ENCODE data around the gene PRKCB.

Gene PRKCB

DNA sequence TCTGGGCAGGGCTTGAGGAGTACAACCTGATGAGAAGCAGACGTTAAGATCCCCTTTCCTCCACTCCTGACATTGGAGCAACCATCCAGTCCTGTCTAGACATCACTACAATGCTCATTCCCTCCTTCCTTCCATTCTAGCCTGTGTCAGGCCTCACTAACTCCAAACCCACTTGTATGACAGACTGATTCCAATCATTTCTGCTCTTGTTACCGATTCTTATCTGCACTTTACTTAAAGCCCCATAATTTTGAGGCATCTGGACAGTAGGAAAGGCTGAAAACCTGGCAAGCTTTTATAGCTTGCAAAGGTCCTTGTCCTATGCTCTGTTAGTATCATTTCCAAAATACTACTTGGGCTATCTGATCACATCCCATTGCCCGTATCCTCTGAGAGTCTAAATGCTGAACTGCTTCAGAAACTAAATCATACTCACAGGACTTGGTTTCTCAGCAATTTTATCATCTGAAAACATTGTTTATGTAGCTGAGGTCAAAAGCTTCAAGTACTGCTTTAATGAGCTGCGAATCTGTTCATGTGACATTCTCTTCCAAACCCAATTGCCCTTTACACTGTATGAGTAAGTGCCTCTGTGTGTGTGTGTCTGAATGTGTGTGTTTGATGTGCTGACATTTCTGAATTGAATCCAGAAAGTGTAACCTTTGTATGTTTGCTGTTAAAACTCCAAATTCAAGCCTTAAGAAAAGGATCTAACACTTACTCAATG lies 363.2 kb downstream of the PRKCB start:
- Histone ChIP-seq H3K27me3 (ENCODE audit: control insufficient read depth, insufficient read depth, low read length) (no peaks in the 10 kb centered on the region), H3K36me3 (ENCODE audit: control insufficient read depth, insufficient read depth, low read length) (no peaks in the 10 kb centered on the region), H3K9me3 (ENCODE audit: control insufficient read depth, insufficient read depth, low read length) (no peaks in the 10 kb centered on the region), H3K4me1 (ENCODE audit: control insufficient read depth, insufficient read depth, low read length) (no peaks in the 10 kb centered on the region), H3K4me3 (ENCODE audit: low read length) (no peak overlapping the region), H3K27ac (ENCODE audit: low read length) (no peak overlapping the region)
- no CpG with 5 or more reads among the region's 4 CpGs for WGBS (ENCODE audit: insufficient coverage, insufficient read length)
- DNase-seq (ENCODE audit: low read depth, low spot score), result no peak

DNA sequence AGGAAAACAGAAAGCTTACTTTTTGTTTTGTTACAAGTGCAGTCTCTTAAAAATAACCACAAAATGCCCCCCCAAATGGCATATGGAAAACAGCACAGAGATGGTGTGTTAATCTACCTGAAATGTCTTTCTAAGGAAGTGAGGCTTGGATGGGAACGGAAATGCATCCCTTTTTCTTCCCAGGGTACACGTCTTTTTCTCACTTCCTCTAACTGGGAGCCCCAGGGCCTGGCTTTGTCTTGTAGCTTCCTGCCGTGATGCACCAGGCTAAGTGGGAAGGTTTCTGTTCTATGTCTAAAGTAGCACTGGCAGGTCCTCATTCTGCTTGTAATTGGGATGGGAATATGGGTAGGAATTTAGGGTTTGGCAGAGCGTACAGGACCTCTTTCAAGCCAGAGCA lies 367.9 kb downstream of the PRKCB start:
- H3K4me3 ChIP-seq (ENCODE audit: low read length), result no peak overlapping the region
- no peak for DNase-seq (ENCODE audit: low read depth, low spot score)
- H3K36me3 ChIP-seq (ENCODE audit: control insufficient read depth, insufficient read depth, low read length), result no peaks in the 10 kb centered on the region
- no CpG with 5 or more reads among the region's 4 CpGs for WGBS (ENCODE audit: insufficient coverage, insufficient read length)
- no peak overlapping the region for H3K27ac ChIP-seq (ENCODE audit: low read length)
- no peaks in the 10 kb centered on the region for H3K27me3 ChIP-seq (ENCODE audit: control insufficient read depth, insufficient read depth, low read length)
- no peaks in the 10 kb centered on the region for H3K4me1 ChIP-seq (ENCODE audit: control insufficient read depth, insufficient read depth, low read length)
- no peaks in the 10 kb centered on the region for H3K9me3 ChIP-seq (ENCODE audit: control insufficient read depth, insufficient read depth, low read length)

DNA sequence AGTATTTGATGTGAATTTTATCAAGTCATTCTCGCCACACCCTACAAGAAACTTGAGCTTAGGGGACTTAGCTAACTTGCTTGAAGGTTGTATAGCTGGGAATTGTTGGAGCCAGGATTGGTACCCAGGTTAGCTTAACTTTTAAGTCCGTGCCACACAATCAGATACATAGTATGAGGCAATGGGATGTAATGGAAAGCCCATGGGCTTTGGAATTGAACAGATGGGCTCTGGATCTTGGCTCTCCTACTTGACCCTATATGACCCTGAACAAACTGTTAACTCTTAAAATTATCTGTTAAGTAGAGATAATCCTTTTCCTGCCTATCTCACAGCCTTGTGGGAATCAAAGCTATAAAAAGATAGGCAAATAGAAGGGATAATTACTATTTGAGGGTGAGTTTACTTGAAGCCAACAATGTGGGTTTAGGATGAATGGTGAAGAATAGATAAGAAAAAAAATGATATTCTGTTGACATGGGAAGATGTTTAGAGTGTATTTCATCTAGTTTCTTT lies 368.4 kb downstream of the PRKCB start:
- no peak for DNase-seq (ENCODE audit: low read depth, low spot score)
- Histone ChIP-seq H3K9me3 (ENCODE audit: control insufficient read depth, insufficient read depth, low read length) (no peaks in the 10 kb centered on the region), H3K4me1 (ENCODE audit: control insufficient read depth, insufficient read depth, low read length) (no peaks in the 10 kb centered on the region), H3K36me3 (ENCODE audit: control insufficient read depth, insufficient read depth, low read length) (no peaks in the 10 kb centered on the region), H3K4me3 (ENCODE audit: low read length) (no peak overlapping the region), H3K27ac (ENCODE audit: low read length) (no peak overlapping the region), H3K27me3 (ENCODE audit: control insufficient read depth, insufficient read depth, low read length) (no peaks in the 10 kb centered on the region)
- no CpG with 5 or more reads among the region's 2 CpGs for WGBS (ENCODE audit: insufficient coverage, insufficient read length)

DNA sequence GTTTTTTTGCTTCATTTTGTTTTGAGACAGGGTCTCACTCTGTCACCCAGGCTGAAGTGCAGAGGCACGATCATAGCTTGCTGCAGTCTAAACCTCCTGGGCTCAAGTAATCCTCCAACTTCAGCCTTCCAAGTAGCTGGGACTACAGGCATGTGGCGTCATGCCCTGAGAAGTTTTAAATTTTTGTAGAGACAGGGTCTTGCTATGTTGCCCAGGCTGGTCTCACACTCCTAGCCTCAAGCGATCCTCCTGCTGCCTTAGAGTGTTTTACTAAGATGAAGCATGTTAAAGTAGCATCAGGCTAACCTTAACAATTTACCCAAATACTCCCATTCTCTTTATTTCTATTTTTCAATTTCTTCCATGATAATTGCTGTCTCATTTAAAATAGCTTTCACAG lies 371.1 kb downstream of the PRKCB start:
- no peaks in the 10 kb centered on the region for H3K9me3 ChIP-seq (ENCODE audit: control insufficient read depth, insufficient read depth, low read length)
- no CpG with 5 or more reads among the region's 3 CpGs for WGBS (ENCODE audit: insufficient coverage, insufficient read length)
- H3K4me1 ChIP-seq (ENCODE audit: control insufficient read depth, insufficient read depth, low read length), result no peaks in the 10 kb centered on the region
- no peak overlapping the region for H3K4me3 ChIP-seq (ENCODE audit: low read length)
- DNase-seq (ENCODE audit: low read depth, low spot score), result no peak
- no peaks in the 10 kb centered on the region for H3K27me3 ChIP-seq (ENCODE audit: control insufficient read depth, insufficient read depth, low read length)
- no peaks in the 10 kb centered on the region for H3K36me3 ChIP-seq (ENCODE audit: control insufficient read depth, insufficient read depth, low read length)
- no peak overlapping the region for H3K27ac ChIP-seq (ENCODE audit: low read length)

DNA sequence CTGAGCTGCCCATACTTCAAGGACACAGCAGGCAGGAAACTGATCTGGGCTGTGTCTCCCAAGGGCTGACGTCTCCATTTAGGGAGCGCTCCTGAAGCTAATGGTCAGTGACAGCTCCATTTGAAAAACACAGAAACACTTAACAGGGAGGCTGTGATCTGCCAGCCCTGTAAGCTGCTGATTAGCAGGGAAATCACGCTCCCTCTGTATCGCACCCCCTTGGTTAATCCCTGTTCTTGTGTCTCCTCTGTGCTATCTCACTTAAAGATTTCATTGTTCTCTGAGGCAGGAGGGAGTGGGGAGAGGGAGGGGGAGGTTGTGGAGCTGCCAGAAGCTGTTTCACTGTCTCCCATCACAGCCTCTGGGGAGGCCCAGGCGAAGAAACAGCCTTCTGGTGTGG lies 372.9 kb downstream of the PRKCB start:
- Histone ChIP-seq H3K27ac (ENCODE audit: low read length) (no peak overlapping the region), H3K36me3 (ENCODE audit: control insufficient read depth, insufficient read depth, low read length) (no peaks in the 10 kb centered on the region), H3K9me3 (ENCODE audit: control insufficient read depth, insufficient read depth, low read length) (no peaks in the 10 kb centered on the region), H3K4me1 (ENCODE audit: control insufficient read depth, insufficient read depth, low read length) (no peaks in the 10 kb centered on the region), H3K4me3 (ENCODE audit: low read length) (no peak overlapping the region), H3K27me3 (ENCODE audit: control insufficient read depth, insufficient read depth, low read length) (no peaks in the 10 kb centered on the region)
- DNase-seq (ENCODE audit: low read depth, low spot score), result peak; percentile 4
- WGBS (ENCODE audit: insufficient coverage, insufficient read length), result no CpG with 5 or more reads among the region's 5 CpGs

DNA sequence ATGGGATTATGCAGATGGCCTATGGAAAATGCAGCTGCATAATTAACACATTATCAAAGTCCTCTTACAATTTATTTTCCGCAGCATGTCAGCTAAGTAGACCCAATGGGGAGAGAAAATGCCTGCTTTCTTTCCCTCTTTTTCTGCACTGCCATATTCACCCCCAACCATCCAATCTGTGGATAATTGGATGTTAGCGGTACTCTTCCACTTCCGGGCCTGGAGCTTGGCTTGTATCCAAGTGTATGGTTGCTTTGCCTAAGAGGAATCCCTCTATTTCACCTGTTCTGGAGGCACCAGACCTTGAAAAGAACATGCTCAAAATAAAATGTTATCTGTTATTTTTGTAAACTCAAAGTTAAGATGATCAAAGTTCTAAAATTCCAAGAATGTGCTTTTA lies 379.2 kb downstream of the PRKCB start:
- Histone ChIP-seq H3K4me3 (ENCODE audit: low read length) (no peak overlapping the region), H3K36me3 (ENCODE audit: control insufficient read depth, insufficient read depth, low read length) (no peaks in the 10 kb centered on the region), H3K4me1 (ENCODE audit: control insufficient read depth, insufficient read depth, low read length) (no peaks in the 10 kb centered on the region), H3K9me3 (ENCODE audit: control insufficient read depth, insufficient read depth, low read length) (no peaks in the 10 kb centered on the region), H3K27ac (ENCODE audit: low read length) (no peak overlapping the region), H3K27me3 (ENCODE audit: control insufficient read depth, insufficient read depth, low read length) (no peaks in the 10 kb centered on the region)
- no CpG with 5 or more reads among the region's 3 CpGs for WGBS (ENCODE audit: insufficient coverage, insufficient read length)
- no peak for DNase-seq (ENCODE audit: low read depth, low spot score)

DNA sequence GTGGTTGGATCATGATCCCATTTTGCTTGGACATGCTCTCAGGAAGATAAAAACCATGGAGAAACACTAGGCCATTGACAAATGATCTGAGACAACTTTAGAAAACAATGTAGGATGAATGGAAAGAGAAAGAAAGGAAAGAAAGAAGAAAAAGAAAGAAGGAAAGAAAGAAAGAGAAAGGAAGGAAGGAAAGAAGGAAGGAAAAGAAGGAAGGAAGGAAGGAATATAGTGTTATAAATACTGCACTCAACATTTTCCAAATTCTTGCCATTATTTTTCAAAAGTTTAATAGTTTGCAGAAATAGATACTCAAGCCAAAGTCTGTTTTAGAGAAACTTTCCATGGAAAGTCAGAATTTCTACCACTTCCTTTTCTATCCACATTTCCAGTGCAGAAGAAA lies 381.2 kb downstream of the PRKCB start:
- Histone ChIP-seq H3K4me1 (ENCODE audit: control insufficient read depth, insufficient read depth, low read length) (no peaks in the 10 kb centered on the region), H3K9me3 (ENCODE audit: control insufficient read depth, insufficient read depth, low read length) (no peaks in the 10 kb centered on the region), H3K36me3 (ENCODE audit: control insufficient read depth, insufficient read depth, low read length) (no peaks in the 10 kb centered on the region), H3K27me3 (ENCODE audit: control insufficient read depth, insufficient read depth, low read length) (no peaks in the 10 kb centered on the region), H3K27ac (ENCODE audit: low read length) (no peak overlapping the region), H3K4me3 (ENCODE audit: low read length) (no peak overlapping the region)
- no peak for DNase-seq (ENCODE audit: low read depth, low spot score)

DNA sequence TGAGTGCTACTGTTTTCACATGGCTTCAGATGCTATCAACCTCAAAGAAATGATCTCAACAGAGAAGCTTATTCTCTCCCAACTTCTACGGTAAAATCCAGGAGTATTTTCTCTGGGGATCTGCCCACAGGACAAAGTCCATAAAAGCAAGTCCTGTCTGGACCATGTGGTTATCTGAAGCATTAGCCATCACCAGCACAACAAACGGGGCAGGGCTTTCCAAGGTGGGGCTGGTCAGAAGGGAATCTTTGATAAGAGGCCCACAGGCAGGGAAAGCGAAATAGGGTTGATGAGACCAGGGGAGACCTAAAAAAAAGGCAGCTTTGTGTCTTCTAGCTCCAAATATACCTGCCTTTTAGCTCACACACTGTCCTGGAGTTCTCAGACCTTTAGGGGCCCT lies 381.7 kb downstream of the PRKCB start:
- no peak for DNase-seq (ENCODE audit: low read depth, low spot score)
- Histone ChIP-seq H3K9me3 (ENCODE audit: control insufficient read depth, insufficient read depth, low read length) (no peaks in the 10 kb centered on the region), H3K27ac (ENCODE audit: low read length) (no peak overlapping the region), H3K27me3 (ENCODE audit: control insufficient read depth, insufficient read depth, low read length) (no peaks in the 10 kb centered on the region), H3K4me1 (ENCODE audit: control insufficient read depth, insufficient read depth, low read length) (no peaks in the 10 kb centered on the region), H3K4me3 (ENCODE audit: low read length) (no peak overlapping the region), H3K36me3 (ENCODE audit: control insufficient read depth, insufficient read depth, low read length) (no peaks in the 10 kb centered on the region)
- WGBS (ENCODE audit: insufficient coverage, insufficient read length), result no CpG with 5 or more reads among the region's 3 CpGs

DNA sequence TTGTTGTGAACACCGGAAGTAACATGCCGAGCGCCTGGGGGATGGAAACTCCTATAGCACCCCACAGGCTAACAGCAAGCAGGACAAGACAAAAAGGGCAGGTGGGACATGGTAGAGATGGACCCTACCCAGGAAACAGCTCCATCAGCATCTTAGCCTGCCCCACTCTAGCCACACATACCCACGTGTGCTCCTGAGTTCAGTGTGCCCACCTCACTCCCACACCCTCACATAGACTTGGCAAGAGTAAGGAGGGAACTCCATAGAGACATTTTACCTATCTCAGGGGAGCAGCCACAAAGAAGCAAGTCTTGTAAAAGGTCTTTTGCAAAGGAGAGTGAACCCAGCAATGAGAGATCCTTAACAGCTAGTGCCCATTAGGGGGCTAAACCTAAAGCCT lies 382.5 kb downstream of the PRKCB start:
- Histone ChIP-seq H3K4me3 (ENCODE audit: low read length) (no peak overlapping the region), H3K27me3 (ENCODE audit: control insufficient read depth, insufficient read depth, low read length) (no peaks in the 10 kb centered on the region), H3K4me1 (ENCODE audit: control insufficient read depth, insufficient read depth, low read length) (no peaks in the 10 kb centered on the region), H3K9me3 (ENCODE audit: control insufficient read depth, insufficient read depth, low read length) (no peaks in the 10 kb centered on the region), H3K27ac (ENCODE audit: low read length) (no peak overlapping the region), H3K36me3 (ENCODE audit: control insufficient read depth, insufficient read depth, low read length) (no peaks in the 10 kb centered on the region)
- no peak for DNase-seq (ENCODE audit: low read depth, low spot score)
- WGBS (ENCODE audit: insufficient coverage, insufficient read length), result no CpG with 5 or more reads among the region's 4 CpGs

DNA sequence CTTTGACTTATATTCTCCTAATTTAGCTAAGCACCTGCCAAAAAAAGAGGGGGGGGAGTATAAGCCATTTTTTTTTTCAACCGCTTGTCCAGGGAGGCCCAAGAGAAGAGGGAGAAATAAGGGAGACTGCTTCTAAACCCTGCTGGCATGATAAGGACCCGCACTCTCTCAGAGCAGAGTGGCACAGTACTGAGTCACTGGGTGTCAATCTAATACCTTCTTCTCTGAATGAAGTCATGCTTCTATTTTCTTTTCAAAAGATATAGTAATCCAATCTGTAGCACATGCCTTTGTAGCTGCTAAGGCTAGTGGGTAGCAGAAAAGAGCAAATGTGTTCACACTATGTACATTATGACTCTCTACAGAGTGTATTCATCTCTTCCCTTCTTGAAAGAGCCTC lies 385.4 kb downstream of the PRKCB start:
- Histone ChIP-seq H3K27me3 (ENCODE audit: control insufficient read depth, insufficient read depth, low read length) (no peaks in the 10 kb centered on the region), H3K9me3 (ENCODE audit: control insufficient read depth, insufficient read depth, low read length) (no peaks in the 10 kb centered on the region), H3K36me3 (ENCODE audit: control insufficient read depth, insufficient read depth, low read length) (no peaks in the 10 kb centered on the region), H3K27ac (ENCODE audit: low read length) (no peak overlapping the region), H3K4me3 (ENCODE audit: low read length) (no peak overlapping the region), H3K4me1 (ENCODE audit: control insufficient read depth, insufficient read depth, low read length) (no peaks in the 10 kb centered on the region)
- no peak for DNase-seq (ENCODE audit: low read depth, low spot score)
- WGBS (ENCODE audit: insufficient coverage, insufficient read length), result no CpG with 5 or more reads among the region's 2 CpGs

DNA sequence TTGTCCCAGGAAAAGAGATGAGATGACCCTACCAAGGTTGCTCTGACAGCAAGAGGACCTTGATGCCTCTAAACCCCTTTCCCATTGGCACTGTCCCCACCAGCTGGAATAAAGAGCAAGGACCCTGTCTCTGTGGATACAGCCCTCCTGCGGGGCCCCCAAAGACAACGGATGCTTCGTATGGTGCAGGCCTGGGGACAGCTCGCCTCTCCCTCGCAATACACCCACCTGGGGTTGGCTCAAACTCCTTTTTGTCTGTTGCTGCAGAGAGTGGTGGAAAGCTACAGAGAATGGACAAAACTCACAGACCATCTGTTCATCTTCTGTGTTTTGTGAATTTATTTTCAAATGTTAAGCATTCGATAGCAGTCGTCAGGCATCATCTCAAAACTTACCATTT lies 392.7 kb downstream of the PRKCB start:
- DNase-seq (ENCODE audit: low read depth, low spot score), result no peak
- no peaks in the 10 kb centered on the region for H3K4me1 ChIP-seq (ENCODE audit: control insufficient read depth, insufficient read depth, low read length)
- no peaks in the 10 kb centered on the region for H3K9me3 ChIP-seq (ENCODE audit: control insufficient read depth, insufficient read depth, low read length)
- no peak overlapping the region for H3K4me3 ChIP-seq (ENCODE audit: low read length)
- no peaks in the 10 kb centered on the region for H3K36me3 ChIP-seq (ENCODE audit: control insufficient read depth, insufficient read depth, low read length)
- no peaks in the 10 kb centered on the region for H3K27me3 ChIP-seq (ENCODE audit: control insufficient read depth, insufficient read depth, low read length)
- H3K27ac ChIP-seq (ENCODE audit: low read length), result no peak overlapping the region
- no CpG with 5 or more reads among the region's 7 CpGs for WGBS (ENCODE audit: insufficient coverage, insufficient read length)

All from iPS DF 6.9 (cell line).